ENCODE measurements around the gene ACOT8. TPM values are rescaled to one million over a fixed set of nuclear protein-coding genes. Genes with fewer than 3 reads are reported as not detected.

ACOT8 gene
- total RNA-seq, 1 experiment from 2014 or later, result 19.5 TPM

DNA sequence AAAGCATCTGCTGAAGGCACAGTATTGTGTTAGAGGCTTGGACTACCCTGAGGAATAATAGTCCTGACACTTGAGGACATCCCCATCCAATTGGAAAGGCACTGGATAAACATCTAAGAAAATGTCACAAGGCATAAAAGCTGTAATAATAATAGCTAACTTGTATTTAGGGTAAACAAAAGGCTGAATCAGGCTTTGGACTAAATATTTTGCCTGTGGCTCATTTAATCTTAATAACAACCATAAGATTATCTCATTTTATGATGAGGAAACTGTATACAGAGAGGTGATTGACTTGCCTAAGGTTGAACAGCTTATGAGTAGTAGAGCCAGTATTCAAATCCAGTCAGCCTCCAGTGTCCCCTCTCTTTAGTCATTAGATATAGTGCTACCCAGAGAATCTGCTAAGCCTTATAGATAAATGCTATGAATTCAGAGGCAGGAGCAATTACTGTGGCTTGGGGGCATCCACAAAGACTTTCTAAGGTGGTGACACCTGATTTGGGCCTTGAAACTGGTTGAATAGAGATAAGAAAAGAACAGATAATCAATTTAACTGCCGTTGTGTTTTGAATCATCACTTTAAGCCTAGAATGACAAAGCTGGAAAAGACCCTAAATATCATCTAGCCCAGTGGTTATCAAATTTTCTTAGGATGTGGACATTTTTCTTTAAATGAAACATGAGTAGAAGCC lies 16.4 kb upstream of the ACOT8 start:
- intact Hi-C loops (cut with micrococcal nuclease), result no loop called here
- TF ChIP-seq, protein P1, sequence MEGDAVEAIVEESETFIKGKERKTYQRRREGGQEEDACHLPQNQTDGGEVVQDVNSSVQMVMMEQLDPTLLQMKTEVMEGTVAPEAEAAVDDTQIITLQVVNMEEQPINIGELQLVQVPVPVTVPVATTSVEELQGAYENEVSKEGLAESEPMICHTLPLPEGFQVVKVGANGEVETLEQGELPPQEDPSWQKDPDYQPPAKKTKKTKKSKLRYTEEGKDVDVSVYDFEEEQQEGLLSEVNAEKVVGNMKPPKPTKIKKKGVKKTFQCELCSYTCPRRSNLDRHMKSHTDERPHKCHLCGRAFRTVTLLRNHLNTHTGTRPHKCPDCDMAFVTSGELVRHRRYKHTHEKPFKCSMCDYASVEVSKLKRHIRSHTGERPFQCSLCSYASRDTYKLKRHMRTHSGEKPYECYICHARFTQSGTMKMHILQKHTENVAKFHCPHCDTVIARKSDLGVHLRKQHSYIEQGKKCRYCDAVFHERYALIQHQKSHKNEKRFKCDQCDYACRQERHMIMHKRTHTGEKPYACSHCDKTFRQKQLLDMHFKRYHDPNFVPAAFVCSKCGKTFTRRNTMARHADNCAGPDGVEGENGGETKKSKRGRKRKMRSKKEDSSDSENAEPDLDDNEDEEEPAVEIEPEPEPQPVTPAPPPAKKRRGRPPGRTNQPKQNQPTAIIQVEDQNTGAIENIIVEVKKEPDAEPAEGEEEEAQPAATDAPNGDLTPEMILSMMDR (IDR thresholded peaks at IDR 0.05; ENCODE audit: unreplicated experiment), result no peak
- Mint-ChIP-seq H3K27me3 (ENCODE audit: insufficient read depth, unreplicated experiment) (no peaks in the 10 kb centered on the region), H3K36me3 (ENCODE audit: insufficient read depth, unreplicated experiment) (peaks cover 7% of the 10 kb centered on the region), H3K4me1 (ENCODE audit: insufficient read depth, unreplicated experiment) (no peaks in the 10 kb centered on the region), H3K4me3 (ENCODE audit: unreplicated experiment) (no peak overlapping the region), H3K9me3 (ENCODE audit: unreplicated experiment) (no peaks in the 10 kb centered on the region), H3K27ac (ENCODE audit: low read depth, unreplicated experiment) (no peak overlapping the region)
- ChIA-PET POLR2A (interaction anchor here (0.6 kb wide), 1 partner anchor 397 kb away, joined by 3 read pairs; no protein-coding TSS in a partner anchor), CTCF (interaction anchor here (1.1 kb wide), 1 partner anchor 13 kb away, joined by 4 read pairs; no protein-coding TSS in a partner anchor)
- BruUV-seq (replicated peaks), result no TSS peak
- no peak for DNase-seq (ENCODE audit: unreplicated experiment)

DNA sequence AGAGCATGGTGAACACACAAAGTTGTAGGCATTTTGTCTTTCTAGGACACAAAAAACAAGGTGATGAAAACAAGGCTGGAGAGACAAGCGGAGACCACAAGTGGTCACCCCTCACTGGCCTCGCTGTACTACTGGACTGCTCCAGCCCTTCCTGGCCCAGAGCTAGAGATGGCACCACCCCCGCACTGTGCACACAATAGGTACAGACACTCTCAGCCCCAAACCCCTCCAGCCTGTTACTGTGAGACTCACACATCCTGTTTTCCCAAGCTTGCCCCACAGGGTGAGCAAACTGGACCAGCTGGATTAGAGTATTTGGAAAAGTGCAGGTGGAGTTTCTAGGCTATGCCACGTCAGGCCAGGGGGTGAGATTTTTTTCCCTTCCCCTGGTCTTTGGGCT lies 15.4 kb upstream of the ACOT8 start:
- no peak overlapping the region for H3K4me3 Mint-ChIP-seq (ENCODE audit: unreplicated experiment)
- CTCF ChIA-PET, result interaction anchor here (1.6 kb wide), 1 partner anchor 74 kb away, joined by 4 read pairs; no protein-coding TSS in a partner anchor
- intact Hi-C loops (cut with micrococcal nuclease), result no loop called here
- no TSS peak for BruUV-seq (replicated peaks)
- H3K27me3 Mint-ChIP-seq (ENCODE audit: insufficient read depth, unreplicated experiment), result no peaks in the 10 kb centered on the region
- no peak overlapping the region for H3K27ac Mint-ChIP-seq (ENCODE audit: low read depth, unreplicated experiment)
- POLR2A ChIA-PET, result interaction anchor here (1.1 kb wide), 1 partner anchor 9 kb away, joined by 5 read pairs; the partner anchor contains the start of gene ZSWIM1
- H3K4me1 Mint-ChIP-seq (ENCODE audit: insufficient read depth, unreplicated experiment), result peaks cover 4% of the 10 kb centered on the region
- H3K9me3 Mint-ChIP-seq (ENCODE audit: unreplicated experiment), result no peaks in the 10 kb centered on the region
- peaks cover 7% of the 10 kb centered on the region for H3K36me3 Mint-ChIP-seq (ENCODE audit: insufficient read depth, unreplicated experiment)
- TF ChIP-seq, protein P1 (IDR thresholded peaks at IDR 0.05; ENCODE audit: unreplicated experiment), result no peak
- DNase-seq (ENCODE audit: unreplicated experiment), result no peak

DNA sequence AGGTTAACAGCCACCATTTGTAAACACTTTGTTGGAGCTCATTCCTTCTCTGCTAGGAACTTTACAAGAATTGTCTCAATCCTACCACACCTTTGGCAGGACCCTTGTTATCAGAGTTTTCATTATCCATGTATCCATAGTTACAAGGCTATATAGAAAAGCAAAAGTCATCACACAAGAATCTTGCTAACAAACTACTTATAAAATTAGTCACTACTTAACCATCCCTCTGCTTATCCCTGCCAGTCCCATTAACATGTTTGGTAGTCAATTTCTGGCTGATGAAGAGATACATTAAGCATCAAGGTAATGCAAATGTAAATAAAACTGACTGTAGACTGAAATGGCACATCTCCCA lies 10.6 kb upstream of the ACOT8 start:
- no peak overlapping the region for H3K27ac Mint-ChIP-seq (ENCODE audit: low read depth, unreplicated experiment)
- peaks cover 7% of the 10 kb centered on the region for H3K36me3 Mint-ChIP-seq (ENCODE audit: insufficient read depth, unreplicated experiment)
- no peaks in the 10 kb centered on the region for H3K9me3 Mint-ChIP-seq (ENCODE audit: unreplicated experiment)
- no peak overlapping the region for H3K4me3 Mint-ChIP-seq (ENCODE audit: unreplicated experiment)
- CTCF ChIA-PET, result interaction anchor here (0.6 to 0.7 kb wide), 3 partner anchors 15 to 238 kb away, joined by 3 to 4 read pairs (median 4); partner anchors contain the start of gene WFDC10A
- DNase-seq (ENCODE audit: unreplicated experiment), result no peak
- no TSS peak for BruUV-seq (replicated peaks)
- TF ChIP-seq, protein P1 (IDR thresholded peaks at IDR 0.05; ENCODE audit: unreplicated experiment), result no peak
- POLR2A ChIA-PET, result interaction anchor here (0.7 to 6.5 kb wide), 8 partner anchors 9 to 76 kb away, joined by 3 to 27 read pairs (median 4); partner anchors contain the start of genes ACOT8, DNTTIP1, PCIF1 and ZSWIM1
- H3K27me3 Mint-ChIP-seq (ENCODE audit: insufficient read depth, unreplicated experiment), result no peaks in the 10 kb centered on the region
- intact Hi-C loops (cut with micrococcal nuclease), result no loop called here
- peaks cover 6% of the 10 kb centered on the region for H3K4me1 Mint-ChIP-seq (ENCODE audit: insufficient read depth, unreplicated experiment)

DNA sequence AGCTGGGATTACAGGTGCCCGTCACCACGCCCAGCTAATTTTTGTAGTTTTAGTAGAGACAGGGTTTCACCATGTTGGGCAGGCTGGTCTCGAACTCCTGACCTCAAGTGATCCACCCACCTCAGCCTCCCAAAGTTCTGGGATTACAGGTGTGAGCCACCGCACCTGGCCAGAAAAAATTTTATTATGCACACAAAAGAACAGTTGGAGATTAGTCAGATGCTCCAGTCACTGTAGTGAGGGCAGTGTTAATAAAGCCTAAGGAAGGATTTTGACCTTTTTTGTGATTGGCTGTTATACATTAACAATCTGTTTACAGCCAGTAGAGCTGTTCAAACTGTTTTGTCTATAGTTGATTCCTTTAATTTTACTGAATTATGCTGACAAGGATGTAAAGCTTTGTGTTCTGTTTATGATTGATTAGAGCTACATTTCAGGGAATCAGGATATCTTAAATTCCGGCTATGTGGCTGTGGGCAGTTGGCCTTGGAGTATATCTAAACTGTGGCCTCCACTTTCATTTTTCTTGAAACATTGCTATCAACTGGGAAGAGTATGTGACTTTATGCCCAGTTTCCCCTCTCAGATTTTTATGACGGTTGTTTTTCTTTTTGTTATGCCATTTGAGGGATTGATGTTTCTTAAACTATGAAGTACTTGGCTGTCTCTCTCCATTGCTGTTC lies 10.1 kb upstream of the ACOT8 start:
- no peak for DNase-seq (ENCODE audit: unreplicated experiment)
- Mint-ChIP-seq H3K4me3 (ENCODE audit: unreplicated experiment) (no peak overlapping the region), H3K27me3 (ENCODE audit: insufficient read depth, unreplicated experiment) (no peaks in the 10 kb centered on the region), H3K4me1 (ENCODE audit: insufficient read depth, unreplicated experiment) (peaks cover 6% of the 10 kb centered on the region), H3K9me3 (ENCODE audit: unreplicated experiment) (no peaks in the 10 kb centered on the region), H3K36me3 (ENCODE audit: insufficient read depth, unreplicated experiment) (peaks cover 3% of the 10 kb centered on the region), H3K27ac (ENCODE audit: low read depth, unreplicated experiment) (no peak overlapping the region)
- intact Hi-C loops (cut with micrococcal nuclease), result no loop called here
- TF ChIP-seq, protein P1 (IDR thresholded peaks at IDR 0.05; ENCODE audit: unreplicated experiment), result no peak
- CTCF ChIA-PET, result interaction anchor here (0.6 to 0.7 kb wide), 5 partner anchors 14 to 238 kb away, joined by 3 to 4 read pairs (median 3); partner anchors contain the start of genes WFDC10A and ZSWIM1
- BruUV-seq (replicated peaks), result no TSS peak
- POLR2A ChIA-PET, result interaction anchor here (0.6 to 6.5 kb wide), 9 partner anchors 9 to 75 kb away, joined by 3 to 27 read pairs (median 5); partner anchors contain the start of genes ACOT8, DNTTIP1, PCIF1 and ZSWIM1

Data from MCF 10A (cell line).